Body of pancreas (tissue), 4 donors: Measurements from ENCODE around the gene SPDYE4. TPM values are rescaled to one million over a fixed set of nuclear protein-coding genes. Genes with fewer than 3 reads are reported as not detected.

Experiments used
- ATAC-seq: fragments of 150-250 bp; one replicate; pipeline ENCODE4 v1.9.1; 2016
- DNase-seq, 4 donors: peaks; one replicate each; pipeline ENCODE4 v3.0.0-alpha.2; 2019
- H3K27ac ChIP-seq, 4 donors: fragments of 200-600 bp; sonication (generic); 1 replicate in 3 of 4; 2 replicates in 1 of 4; pipeline versions ENCODE4 v1.5.1 to v1.6.1; 2016 to 2019; ENCODE audit warnings: mild to moderate bottlenecking in 1 of 4, mixed read lengths in 1 of 4, moderate library complexity in 1 of 4
- H3K27me3 ChIP-seq, 2 donors: fragments of 200-600 bp; sonication (generic); one replicate each; pipeline ENCODE4 v1.6.0; 2016; ENCODE audit warnings: mild to moderate bottlenecking in 1 of 2
- H3K36me3 ChIP-seq, 2 donors: fragments of 200-600 bp; sonication (generic); replicated peaks in 1 of 2; 2 replicates each; pipeline ENCODE4 v1.5.1; 2016; ENCODE audit warnings: low read depth in 2 of 2; ENCODE audit not compliant: insufficient read depth in 1 of 2
- H3K4me1 ChIP-seq: fragments of 200-600 bp; sonication (generic); one replicate; pipeline ENCODE4 v1.6.0; 2016
- H3K4me3 ChIP-seq, 2 donors: fragments of 200-600 bp; sonication (generic); 1 replicate in 1 of 2; 2 replicates in 1 of 2; pipeline ENCODE4 v1.5.1; 2016 to 2019
- H3K9me3 ChIP-seq, 3 donors: fragments of 200-600 bp; sonication (generic); 1 replicate in 2 of 3; 2 replicates in 1 of 3; pipeline ENCODE4 v1.5.1; 2016
- CTCF ChIP-seq, 7 experiments: fragments of 450-650 bp in 4 of 7; fragments of 200-600 bp in 3 of 7; sonication (generic) in 3 of 7; IDR thresholded peaks; one replicate each; pipeline ENCODE4 v1.5.1; 2016 to 2019; ENCODE audit warnings: antibody characterized with exemption in 7 of 7
- POLR2A ChIP-seq, 3 donors: fragments of 450-650 bp; IDR thresholded peaks; one replicate each; pipeline ENCODE4 v1.6.1; 2016; ENCODE audit warnings: antibody characterized with exemption in 3 of 3, mild to moderate bottlenecking in 2 of 3
- WGBS, 2 donors: methylation state at CpG; one replicate each; pipeline ENCODE4 v1.1.5; 2017; 5-methylcytosine and 5-hydroxymethylcytosine counted together
- intact Hi-C: fragments of 100-400 bp; cut with DNase I; formaldehyde crosslinking; loops from one replicate; pipeline ENCODE4 v1.15.1; 2023
- total RNA-seq, 2 donors: library from RNA; depleted of rRNA; stranded (reverse); fragments of >200 nt; gene quantifications; one replicate each; pipeline ENCODE4 v1.1.0, GENCODE V29; 2016

SPDYE4 gene
- total RNA-seq, 2 donors from 2014 or later, result not detected

- WGBS, 2 donors, result 85% methylated on average over 9 of the region's 9 CpGs
- intact Hi-C loops, result no loop called here
- Histone ChIP-seq H3K4me1 (no peaks in the 10 kb centered on the region), H3K9me3 (no peaks in the 10 kb centered on the region), H3K4me3 (no peak overlapping the region), H3K27ac (no peak overlapping the region), H3K36me3 (no peaks in the 10 kb centered on the region), H3K27me3 (no peaks in the 10 kb centered on the region)
- TF ChIP-seq CTCF (IDR thresholded peaks at IDR 0.05), result no peak
- no peak for TF ChIP-seq POLR2A (IDR thresholded peaks at IDR 0.05)
- DNase-seq (no peak), ATAC-seq (no peak)
These were observed 37.8 kb downstream of the SPDYE4 start for GRCh38 chr17:8720596-8720995.

- TF ChIP-seq CTCF (IDR thresholded peaks at IDR 0.05), result no peak
- no peaks in the 10 kb centered on the region for H3K9me3 ChIP-seq
- 60 to 70% methylated on average over 5 of the region's 5 CpGs for WGBS, 2 donors
- no peaks in the 10 kb centered on the region for H3K36me3 ChIP-seq
- H3K27me3 ChIP-seq, result no peaks in the 10 kb centered on the region
- ATAC-seq (no peak), DNase-seq (no peak)
- H3K4me1 ChIP-seq, result no peaks in the 10 kb centered on the region
- no peak overlapping the region for H3K4me3 ChIP-seq
- intact Hi-C loops, result no loop called here
- H3K27ac ChIP-seq, result no peak overlapping the region
These were observed 38.8 kb downstream of the SPDYE4 start for GRCh38 chr17:8719291-8720246.

- no peak overlapping the region for H3K4me3 ChIP-seq
- no peaks in the 10 kb centered on the region for H3K36me3 ChIP-seq
- 92 to 96% methylated on average over 5 to 23 of the region's 37 CpGs for WGBS, 2 donors
- ATAC-seq, result no peak
- H3K4me1 ChIP-seq, result no peaks in the 10 kb centered on the region
- no peak for DNase-seq
- H3K9me3 ChIP-seq, result no peaks in the 10 kb centered on the region
- intact Hi-C loops, result no loop called here
- no peak overlapping the region for H3K27ac ChIP-seq
- no peak for TF ChIP-seq POLR2A (IDR thresholded peaks at IDR 0.05)
- no peak for TF ChIP-seq CTCF (IDR thresholded peaks at IDR 0.05)
- no peaks in the 10 kb centered on the region for H3K27me3 ChIP-seq
These were observed 40.3 kb downstream of the SPDYE4 start for GRCh38 chr17:8718001-8718563.

GRCh38 chr17:8713878-8714277, 44.5 kb downstream of the SPDYE4 start:
- 76 to 84% methylated on average over 5 of the region's 5 CpGs for WGBS, 2 donors
- no peak for TF ChIP-seq POLR2A (IDR thresholded peaks at IDR 0.05)
- no peak for TF ChIP-seq CTCF (IDR thresholded peaks at IDR 0.05)
- ATAC-seq (no peak), DNase-seq (no peak)
- Histone ChIP-seq H3K4me1 (no peaks in the 10 kb centered on the region), H3K27ac (no peak overlapping the region), H3K27me3 (no peaks in the 10 kb centered on the region), H3K4me3 (no peak overlapping the region), H3K36me3 (no peaks in the 10 kb centered on the region), H3K9me3 (no peaks in the 10 kb centered on the region)
- intact Hi-C loops, result no loop called here
